BLaER1 (cell line): Measurements from ENCODE around the gene PLCL1.

ENCODE experiments used
- H3K27ac ChIP-seq: shearing (Covaris generic); formaldehyde crosslinking; 2 replicates; pipeline ENCODE4 v1.8.1; 2022
- H3K27me3 ChIP-seq: shearing (Covaris generic); formaldehyde crosslinking; 2 replicates; pipeline ENCODE4 v1.8.1; 2022
- H3K36me3 ChIP-seq: shearing (Covaris generic); formaldehyde crosslinking; 2 replicates; pipeline ENCODE4 v1.8.1; 2022
- H3K4me1 ChIP-seq: shearing (Covaris generic); formaldehyde crosslinking; 2 replicates; pipeline ENCODE4 v1.8.1; 2022
- H3K4me2 ChIP-seq: shearing (Covaris generic); formaldehyde crosslinking; 2 replicates; pipeline ENCODE4 v1.8.1; 2022
- H3K4me3 ChIP-seq: shearing (Covaris generic); formaldehyde crosslinking; 2 replicates; pipeline ENCODE4 v1.8.1; 2022
- H3K9ac ChIP-seq: shearing (Covaris generic); formaldehyde crosslinking; 2 replicates; pipeline ENCODE4 v1.8.1; 2022
- H3K9me3 ChIP-seq: shearing (Covaris generic); formaldehyde crosslinking; 2 replicates; pipeline ENCODE4 v1.8.1; 2022
- H4K20me1 ChIP-seq: shearing (Covaris generic); formaldehyde crosslinking; 2 replicates; pipeline ENCODE4 v1.8.1; 2022
- Cebpa-rat ChIP-seq: shearing (Covaris generic); IDR thresholded peaks from 2 replicates; pipeline ENCODE4 v1.8.1; 2022

PLCL1 gene

DNA sequence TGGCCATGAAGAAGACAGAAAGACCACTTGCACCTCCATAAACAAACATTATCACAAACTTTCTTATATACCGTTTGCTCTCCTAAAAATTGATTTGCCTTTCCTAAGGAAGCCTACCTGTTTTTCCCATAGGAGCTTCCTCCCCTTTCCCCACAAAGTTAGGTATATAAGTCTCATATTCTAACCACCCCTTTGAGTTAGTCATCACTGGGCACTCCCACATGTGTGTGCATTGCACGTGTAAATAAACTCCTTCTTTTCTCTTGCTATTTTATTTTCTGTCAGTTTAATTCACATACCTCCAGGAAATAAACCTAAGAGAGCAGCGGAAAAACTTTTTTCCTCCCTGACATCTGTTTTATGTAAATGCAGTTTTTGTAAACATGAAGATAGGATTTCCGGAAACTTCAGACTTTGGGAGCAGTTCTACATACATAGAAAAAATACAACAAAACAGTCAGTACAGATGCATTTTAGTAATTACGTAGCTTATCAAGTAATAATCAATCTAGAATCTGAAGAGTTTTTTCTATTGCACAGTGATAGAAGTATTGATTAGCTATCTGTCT is 46.6 kb downstream of the PLCL1 start:
- H3K4me1 ChIP-seq: no peaks in the 10 kb centered on the region
- H3K27me3 ChIP-seq: no peaks in the 10 kb centered on the region
- no peaks in the 10 kb centered on the region for H4K20me1 ChIP-seq
- H3K4me2 ChIP-seq: no peak overlapping the region
- H3K9ac ChIP-seq: no peak overlapping the region
- H3K4me3 ChIP-seq: no peak overlapping the region
- no peaks in the 10 kb centered on the region for H3K9me3 ChIP-seq
- no peak for TF ChIP-seq Cebpa-rat
- H3K36me3 ChIP-seq: no peaks in the 10 kb centered on the region
- H3K27ac ChIP-seq: no peak overlapping the region

GRCh38 chr2:197851451-197851850 is 47.1 kb downstream of the PLCL1 start:
- H3K9me3 ChIP-seq: no peaks in the 10 kb centered on the region
- no peak overlapping the region for H3K4me3 ChIP-seq
- H3K36me3 ChIP-seq: no peaks in the 10 kb centered on the region
- H3K4me1 ChIP-seq: no peaks in the 10 kb centered on the region
- no peaks in the 10 kb centered on the region for H4K20me1 ChIP-seq
- TF ChIP-seq Cebpa-rat: no peak
- H3K9ac ChIP-seq: no peak overlapping the region
- no peaks in the 10 kb centered on the region for H3K27me3 ChIP-seq
- H3K27ac ChIP-seq: no peak overlapping the region
- no peak overlapping the region for H3K4me2 ChIP-seq

- H3K4me2 ChIP-seq: no peak overlapping the region
Measured at GRCh38 chr2:197852108-197852507, 47.7 kb downstream of the PLCL1 start.

GRCh38 chr2:197853549-197853948 is 49.2 kb downstream of the PLCL1 start:
- no peaks in the 10 kb centered on the region for H4K20me1 ChIP-seq
- H3K4me1 ChIP-seq: peaks cover 5% of the 10 kb centered on the region; the same call in 1 of the 2 replicates
- no peak overlapping the region for H3K9ac ChIP-seq
- H3K9me3 ChIP-seq: no peaks in the 10 kb centered on the region
- H3K27me3 ChIP-seq: no peaks in the 10 kb centered on the region
- H3K27ac ChIP-seq: no peak overlapping the region
- TF ChIP-seq Cebpa-rat: no peak
- H3K4me2 ChIP-seq: no peak overlapping the region
- no peaks in the 10 kb centered on the region for H3K36me3 ChIP-seq
- no peak overlapping the region for H3K4me3 ChIP-seq

More at GRCh38 chr2:197852108-197852507, 47.7 kb downstream of the PLCL1 start:
- H3K9ac ChIP-seq: no peak overlapping the region
- no peaks in the 10 kb centered on the region for H3K27me3 ChIP-seq
- H3K4me3 ChIP-seq: no peak overlapping the region
- H3K4me1 ChIP-seq: no peaks in the 10 kb centered on the region
- H3K27ac ChIP-seq: no peak overlapping the region
- TF ChIP-seq Cebpa-rat: no peak
- no peaks in the 10 kb centered on the region for H3K9me3 ChIP-seq
- H4K20me1 ChIP-seq: no peaks in the 10 kb centered on the region
- no peaks in the 10 kb centered on the region for H3K36me3 ChIP-seq

DNA sequence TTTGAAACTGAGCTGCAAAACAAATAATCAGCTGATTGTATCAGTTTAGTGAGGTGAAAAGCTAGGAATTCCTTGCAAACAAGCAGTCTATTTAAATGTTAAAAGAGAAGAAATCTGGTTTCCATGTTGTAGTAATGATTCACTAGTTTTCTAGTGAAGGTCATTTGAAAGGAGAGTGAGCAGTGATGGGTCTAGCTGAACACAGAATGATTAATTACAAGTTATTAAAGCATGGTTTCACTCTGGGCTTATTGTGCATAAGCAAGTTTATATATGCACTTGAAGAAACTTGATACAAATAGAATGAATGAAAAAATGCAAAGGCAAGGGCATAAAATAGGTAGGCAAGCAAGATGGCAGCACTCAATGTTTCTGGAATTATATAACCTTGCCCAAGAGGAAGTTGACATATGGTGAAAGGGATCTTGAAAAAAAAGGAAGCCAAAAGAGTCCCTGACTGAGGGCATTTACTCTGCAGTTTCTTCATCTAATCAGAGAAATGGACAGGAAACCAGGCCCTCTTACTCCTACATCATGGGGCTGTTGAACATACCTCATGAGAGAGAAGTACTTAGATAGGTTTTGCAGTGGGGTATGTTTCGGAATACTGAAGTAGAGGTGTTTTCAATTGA is 53.2 kb downstream of the PLCL1 start:
- no peak overlapping the region for H3K4me2 ChIP-seq
- H3K27ac ChIP-seq: no peak overlapping the region
- TF ChIP-seq Cebpa-rat: no peak
- H3K4me1 ChIP-seq: peaks cover 5% of the 10 kb centered on the region; the same call in 1 of the 2 replicates
- no peaks in the 10 kb centered on the region for H3K9me3 ChIP-seq
- no peaks in the 10 kb centered on the region for H3K27me3 ChIP-seq
- no peaks in the 10 kb centered on the region for H3K36me3 ChIP-seq
- no peaks in the 10 kb centered on the region for H4K20me1 ChIP-seq
- H3K9ac ChIP-seq: no peak overlapping the region
- H3K4me3 ChIP-seq: no peak overlapping the region

GRCh38 chr2:197858607-197859140 is 54.3 kb downstream of the PLCL1 start:
- H3K27me3 ChIP-seq: no peaks in the 10 kb centered on the region
- no peak for TF ChIP-seq Cebpa-rat
- H3K9me3 ChIP-seq: no peaks in the 10 kb centered on the region
- H4K20me1 ChIP-seq: no peaks in the 10 kb centered on the region
- peaks cover 5% of the 10 kb centered on the region; the same call in 1 of the 2 replicates for H3K4me1 ChIP-seq
- H3K36me3 ChIP-seq: no peaks in the 10 kb centered on the region
- H3K9ac ChIP-seq: no peak overlapping the region
- H3K4me3 ChIP-seq: no peak overlapping the region
- H3K27ac ChIP-seq: no peak overlapping the region
- no peak overlapping the region for H3K4me2 ChIP-seq

- H3K4me2 ChIP-seq: no peak overlapping the region
- no peaks in the 10 kb centered on the region for H3K9me3 ChIP-seq
- H3K4me3 ChIP-seq: no peak overlapping the region
- H4K20me1 ChIP-seq: no peaks in the 10 kb centered on the region
- no peak overlapping the region for H3K27ac ChIP-seq
- H3K27me3 ChIP-seq: no peaks in the 10 kb centered on the region
- TF ChIP-seq Cebpa-rat: no peak
- H3K9ac ChIP-seq: no peak overlapping the region
- no peaks in the 10 kb centered on the region for H3K36me3 ChIP-seq
- peaks cover 5% of the 10 kb centered on the region; the same call in 1 of the 2 replicates for H3K4me1 ChIP-seq
Measured at GRCh38 chr2:197862246-197862955, 58.0 kb downstream of the PLCL1 start.

DNA sequence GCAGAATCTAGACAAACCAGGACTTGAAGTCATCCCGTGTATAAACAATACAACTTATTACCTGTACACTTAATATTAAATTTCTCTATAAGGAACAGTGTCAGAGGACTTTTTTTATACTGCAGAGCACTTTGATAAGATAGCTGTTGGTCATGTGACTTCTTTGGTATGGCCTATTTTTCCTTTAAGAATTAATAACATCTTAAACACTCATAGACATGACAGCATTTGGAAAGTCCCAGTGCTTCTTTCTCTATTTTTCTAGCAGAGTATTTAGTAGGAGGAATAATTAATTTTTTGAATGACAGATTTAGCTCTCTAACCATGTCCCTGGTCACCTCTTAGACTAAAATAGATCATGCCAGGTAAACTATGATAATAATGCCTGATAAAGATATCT is 59.4 kb downstream of the PLCL1 start:
- Histone ChIP-seq H3K4me2 (no peak overlapping the region), H3K9ac (no peak overlapping the region), H3K27me3 (no peaks in the 10 kb centered on the region), H3K9me3 (no peaks in the 10 kb centered on the region), H3K4me3 (no peak overlapping the region), H3K36me3 (no peaks in the 10 kb centered on the region), H4K20me1 (no peaks in the 10 kb centered on the region), H3K4me1 (no peaks in the 10 kb centered on the region), H3K27ac (no peak overlapping the region)
- TF ChIP-seq Cebpa-rat: no peak

DNA sequence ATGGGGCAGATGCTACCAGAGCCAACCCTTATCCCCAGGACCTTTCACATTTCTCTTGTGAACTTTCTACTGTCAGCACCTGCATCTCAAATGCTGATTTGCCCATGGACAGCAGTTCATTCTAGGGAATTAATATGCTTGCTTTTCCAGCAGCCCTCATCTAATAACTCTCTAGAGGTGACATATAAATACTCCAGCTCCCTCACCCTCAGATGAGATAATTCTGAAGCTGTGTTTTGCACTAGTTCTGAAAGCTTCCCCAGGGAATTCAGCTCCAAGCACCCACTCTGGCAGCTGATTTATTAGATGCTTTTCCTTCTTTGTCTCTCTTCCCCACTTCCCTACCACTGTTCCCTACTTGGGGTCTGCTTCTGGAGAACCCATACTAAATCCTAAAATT is 62.1 kb downstream of the PLCL1 start:
- H3K36me3 ChIP-seq: no peaks in the 10 kb centered on the region
- H3K9me3 ChIP-seq: no peaks in the 10 kb centered on the region
- no peaks in the 10 kb centered on the region for H4K20me1 ChIP-seq
- no peak for TF ChIP-seq Cebpa-rat
- H3K4me2 ChIP-seq: no peak overlapping the region
- no peak overlapping the region for H3K4me3 ChIP-seq
- H3K27ac ChIP-seq: no peak overlapping the region
- no peaks in the 10 kb centered on the region for H3K4me1 ChIP-seq
- no peaks in the 10 kb centered on the region for H3K27me3 ChIP-seq
- H3K9ac ChIP-seq: no peak overlapping the region

- H3K36me3 ChIP-seq: no peaks in the 10 kb centered on the region
- no peak overlapping the region for H3K27ac ChIP-seq
- H3K4me2 ChIP-seq: no peak overlapping the region
- H3K4me1 ChIP-seq: no peaks in the 10 kb centered on the region
- TF ChIP-seq Cebpa-rat: no peak
- H3K9me3 ChIP-seq: no peaks in the 10 kb centered on the region
- H3K4me3 ChIP-seq: no peak overlapping the region
- no peak overlapping the region for H3K9ac ChIP-seq
- no peaks in the 10 kb centered on the region for H3K27me3 ChIP-seq
- no peaks in the 10 kb centered on the region for H4K20me1 ChIP-seq
Measured at GRCh38 chr2:197867033-197867432, 62.6 kb downstream of the PLCL1 start.
